Smooth muscle cell (in vitro differentiated cells): ENCODE measurements around the gene NRG2. TPM values are rescaled to one million over a fixed set of nuclear protein-coding genes. Genes with fewer than 3 reads are reported as not detected.

Experiments used
- DNase-seq: peaks from one replicate; lab custom pipeline; 2025; ENCODE audit not compliant: unreplicated experiment; lab: John Stamatoyannopoulos, UW
- H2AFZ ChIP-seq: fragments of 200-600 bp; sonication (generic); 2 replicates; pipeline ENCODE4 v1.6.0; 2016; ENCODE audit warnings: antibody characterized with exemption, low read depth, mild to moderate bottlenecking
- H3F3A ChIP-seq: fragments of 200-600 bp; sonication (generic); 2 replicates; pipeline ENCODE4 v1.6.0; 2017; ENCODE audit warnings: antibody characterized with exemption, low read depth
- H3K27ac ChIP-seq: fragments of 200-600 bp; sonication (generic); 2 replicates; pipeline ENCODE4 v1.5.1; 2016; ENCODE audit warnings: low read depth, mild to moderate bottlenecking
- H3K27me3 ChIP-seq: fragments of 200-600 bp; sonication (generic); 2 replicates; pipeline ENCODE4 v1.6.1; 2016; ENCODE audit warnings: low read depth, mild to moderate bottlenecking
- H3K36me3 ChIP-seq: fragments of 200-600 bp; sonication (generic); 2 replicates; pipeline ENCODE4 v1.5.1; 2016; ENCODE audit warnings: low read depth
- H3K4me1 ChIP-seq: fragments of 200-600 bp; sonication (generic); 2 replicates; pipeline ENCODE4 v1.5.1; 2016; ENCODE audit warnings: low read depth
- H3K4me2 ChIP-seq: fragments of 200-600 bp; sonication (generic); 2 replicates; pipeline ENCODE4 v1.6.0; 2016; ENCODE audit warnings: mild to moderate bottlenecking
- H3K4me3 ChIP-seq: fragments of 200-600 bp; sonication (generic); 2 replicates; pipeline ENCODE4 v1.5.1; 2016; ENCODE audit warnings: mild to moderate bottlenecking
- H3K79me2 ChIP-seq: fragments of 200-600 bp; sonication (generic); 2 replicates; pipeline ENCODE4 v1.6.0; 2016; ENCODE audit warnings: low read depth, mild to moderate bottlenecking
- H3K9ac ChIP-seq: fragments of 200-600 bp; sonication (generic); 2 replicates; pipeline ENCODE4 v1.6.0; 2016; ENCODE audit warnings: low read depth
- H3K9me3 ChIP-seq: fragments of 200-600 bp; sonication (generic); replicated peaks from 2 replicates; pipeline ENCODE4 v1.5.1; 2016; ENCODE audit warnings: low read depth
- H4K20me1 ChIP-seq: fragments of 200-600 bp; sonication (generic); 2 replicates; pipeline ENCODE4 v1.6.0; 2016; ENCODE audit warnings: low read depth
- CTCF ChIP-seq: fragments of 200-600 bp; sonication (generic); IDR thresholded peaks from 2 replicates; pipeline ENCODE4 v1.5.1; 2017; ENCODE audit warnings: borderline replicate concordance, mild to moderate bottlenecking, antibody characterized with exemption; ENCODE audit not compliant: insufficient read depth, poor library complexity, severe bottlenecking
- WGBS: methylation state at CpG from one replicate; pipeline ENCODE4 v1.1.7; 2016; ENCODE audit warnings: low lambda C conversion rate; 5-methylcytosine and 5-hydroxymethylcytosine counted together
- polyA plus RNA-seq: library from polyadenylated mRNA; unstranded; fragments of >200 nt; fragmentation: Nextera tagmentation; extraction: Ambion mirVana; gene quantifications from 2 replicates; pipeline ENCODE4 v1.2.1, GENCODE V29; 2016
- total RNA-seq: library from RNA; depleted of rRNA; stranded (reverse); fragments of >200 nt; gene quantifications from 2 replicates; pipeline ENCODE4 v1.2.3, GENCODE V29; 2014

NRG2 gene
- total and polyA plus RNA-seq, 2 experiments from 2014 or later = 0.09 to 0.25 TPM

DNA sequence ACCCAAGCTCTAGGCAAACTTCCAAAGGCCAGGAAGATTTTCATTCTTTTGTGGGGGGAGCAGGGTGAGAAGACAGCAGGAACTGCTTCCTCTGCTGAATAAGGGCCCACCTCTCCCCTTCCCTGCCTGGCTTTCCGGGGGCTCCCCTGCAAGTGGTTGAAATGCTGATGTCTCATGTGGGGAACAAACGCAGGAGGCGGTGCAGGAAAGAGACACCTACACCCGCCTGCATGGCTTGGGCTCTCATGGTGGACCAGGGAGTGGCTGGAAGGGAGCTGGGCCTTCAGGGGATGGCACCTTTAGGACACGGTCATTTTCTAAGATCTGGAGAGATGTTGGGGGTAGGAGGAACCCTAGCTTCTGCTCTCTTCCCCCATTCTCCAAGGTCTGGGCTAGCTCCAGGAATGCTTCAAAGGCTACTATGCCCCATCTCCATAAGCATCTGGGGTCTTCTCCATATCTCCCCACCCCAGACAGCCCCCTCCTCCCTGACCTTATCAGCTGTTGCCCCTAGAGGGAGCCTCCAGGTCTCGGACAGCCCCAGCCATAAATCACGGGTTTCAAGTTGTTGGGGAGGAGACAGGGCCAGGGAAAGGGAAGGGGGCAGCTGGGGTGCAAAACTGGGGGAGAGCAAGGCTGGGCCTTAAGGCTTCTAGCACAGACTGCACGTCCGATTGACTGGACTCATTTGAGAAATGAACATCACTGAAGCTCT lies 170.9 kb downstream of the NRG2 start:
- no peaks in the 10 kb centered on the region for H3K9me3 ChIP-seq
- H3F3A ChIP-seq = no peaks in the 10 kb centered on the region
- no peaks in the 10 kb centered on the region for H3K27me3 ChIP-seq
- H3K4me1 ChIP-seq = no peaks in the 10 kb centered on the region
- no peak overlapping the region for H3K9ac ChIP-seq
- no peak overlapping the region for H2AFZ ChIP-seq
- H4K20me1 ChIP-seq = no peaks in the 10 kb centered on the region
- no peak overlapping the region for H3K4me2 ChIP-seq
- H3K4me3 ChIP-seq = no peak overlapping the region
- no peak overlapping the region for H3K27ac ChIP-seq
- peak; percentile 7 for TF ChIP-seq CTCF
- WGBS = 81% methylated on average over 9 of the region's 9 CpGs
- no peaks in the 10 kb centered on the region for H3K36me3 ChIP-seq
- H3K79me2 ChIP-seq = no peaks in the 10 kb centered on the region
- no peak for DNase-seq

GRCh38 chr5:139871614-139872013 lies 171.5 kb downstream of the NRG2 start:
- H4K20me1 ChIP-seq = no peaks in the 10 kb centered on the region
- H3K27ac ChIP-seq = no peak overlapping the region
- peaks cover 6% of the 10 kb centered on the region for H3K27me3 ChIP-seq
- H3F3A ChIP-seq = no peaks in the 10 kb centered on the region
- TF ChIP-seq CTCF = no peak
- no peaks in the 10 kb centered on the region for H3K79me2 ChIP-seq
- DNase-seq = no peak
- H3K9ac ChIP-seq = no peak overlapping the region
- H3K4me2 ChIP-seq = no peak overlapping the region
- H2AFZ ChIP-seq = no peak overlapping the region
- H3K36me3 ChIP-seq = no peaks in the 10 kb centered on the region
- H3K9me3 ChIP-seq = no peaks in the 10 kb centered on the region
- no peak overlapping the region for H3K4me3 ChIP-seq
- 91% methylated on average over 9 of the region's 9 CpGs for WGBS
- H3K4me1 ChIP-seq = no peaks in the 10 kb centered on the region

- H3K4me3 ChIP-seq = no peak overlapping the region
- H3K36me3 ChIP-seq = no peaks in the 10 kb centered on the region
- H3K27me3 ChIP-seq = peaks cover 13% of the 10 kb centered on the region
- no peak overlapping the region for H3K9ac ChIP-seq
- no peaks in the 10 kb centered on the region for H4K20me1 ChIP-seq
- WGBS = 95% methylated on average over 1 of the region's 1 CpG
- H3F3A ChIP-seq = no peaks in the 10 kb centered on the region
- DNase-seq = no peak
- H2AFZ ChIP-seq = no peak overlapping the region
- H3K4me2 ChIP-seq = no peak overlapping the region
- no peaks in the 10 kb centered on the region for H3K9me3 ChIP-seq
- no peaks in the 10 kb centered on the region for H3K79me2 ChIP-seq
- no peak overlapping the region for H3K27ac ChIP-seq
- no peak for TF ChIP-seq CTCF
- H3K4me1 ChIP-seq = no peaks in the 10 kb centered on the region
Measured at GRCh38 chr5:139870677-139871076, 172.4 kb downstream of the NRG2 start.
